CD4-positive, alpha-beta T cell treated with Interleukin-12 subunit alpha and Interleukin-12 subunit beta, for 1 hour (primary cell): ENCODE data around the gene CNTN4.
"Not testable (repeated sequence)": the region's sequence is repeated elsewhere in the genome, so short reads cannot be mapped to it uniquely, and the experiment has no call there.

Source experiments
- DNase-seq: peaks from one replicate; pipeline ENCODE4 v3.0.0-alpha.2; 2020

Gene CNTN4

GRCh38 chr3:2098398-2099027 is at the start of gene CNTN4:
CNTN4 (plus strand) TSS chr3:2098866.
- no peak for DNase-seq

GRCh38 chr3:2061360-2061759 is 37.3 kb upstream of the CNTN4 start:
- no peak for DNase-seq

- DNase-seq = no peak
Observed at GRCh38 chr3:2071531-2071930, 27.1 kb upstream of the CNTN4 start.

GRCh38 chr3:2078821-2079220 is 19.8 kb upstream of the CNTN4 start:
- no peak for DNase-seq

GRCh38 chr3:2082871-2083480 is 15.7 kb upstream of the CNTN4 start:
- DNase-seq = no peak

GRCh38 chr3:2083558-2083957 is 15.1 kb upstream of the CNTN4 start:
- DNase-seq = not testable (repeated sequence)

GRCh38 chr3:2090095-2090911 is 8.4 kb upstream of the CNTN4 start:
- DNase-seq = no peak

- DNase-seq = no peak
Observed at GRCh38 chr3:2092758-2093157, 5.9 kb upstream of the CNTN4 start.

- no peak for DNase-seq
Observed at GRCh38 chr3:2094941-2095340, 3.7 kb upstream of the CNTN4 start.

- DNase-seq = no peak
Observed at GRCh38 chr3:2096216-2096615, 2.5 kb upstream of the CNTN4 start.

- DNase-seq = no peak
Observed at GRCh38 chr3:2097641-2098191, 950 bp upstream of the CNTN4 start.

- no peak for DNase-seq
Observed at GRCh38 chr3:2099028-2099671, 484 bp downstream of the CNTN4 start.

- DNase-seq = no peak
Observed at GRCh38 chr3:2099779-2100191, 1.1 kb downstream of the CNTN4 start.

- DNase-seq = no peak
Observed at GRCh38 chr3:2106438-2106837, 7.8 kb downstream of the CNTN4 start.

GRCh38 chr3:2110597-2111117 is 12.0 kb downstream of the CNTN4 start:
- no peak for DNase-seq

GRCh38 chr3:2114617-2115275 is 16.1 kb downstream of the CNTN4 start:
- no peak for DNase-seq

GRCh38 chr3:2130726-2131125 is 32.1 kb downstream of the CNTN4 start:
- no peak for DNase-seq

GRCh38 chr3:2133146-2133545 is 34.5 kb downstream of the CNTN4 start:
- DNase-seq = no peak

- no peak for DNase-seq
Observed at GRCh38 chr3:2137651-2138050, 39.0 kb downstream of the CNTN4 start.

GRCh38 chr3:2141482-2141881 is 42.8 kb downstream of the CNTN4 start:
- DNase-seq = no peak

- DNase-seq = no peak
Observed at GRCh38 chr3:2148561-2149340, 50.1 kb downstream of the CNTN4 start.

GRCh38 chr3:2153053-2153452 is 54.4 kb downstream of the CNTN4 start:
- DNase-seq = no peak
